GM21576 (cell line): ENCODE data around the gene PCBP1.
"Not testable (repeated sequence)": the region's sequence is repeated elsewhere in the genome, so short reads cannot be mapped to it uniquely, and the experiment has no call there.

Experiments used
- ATAC-seq: cut with Tn5 transposase; IDR thresholded peaks from one replicate; pipeline ENCODE4 v1.9.1; 2021; ENCODE audit warnings: mild to moderate bottlenecking, moderate library complexity; ENCODE audit not compliant: unreplicated experiment

PCBP1 gene

GRCh38 chr2:70095720-70096670 lies 8.7 kb downstream of the PCBP1 start:
- no peak for ATAC-seq

- no peak for ATAC-seq
Measured at GRCh38 chr2:70098032-70098431, 10.8 kb downstream of the PCBP1 start.

GRCh38 chr2:70099270-70099669 lies 12.0 kb downstream of the PCBP1 start:
- no peak for ATAC-seq

- no peak for ATAC-seq
Measured at GRCh38 chr2:70101174-70101573, 13.9 kb downstream of the PCBP1 start.

- ATAC-seq: not testable (repeated sequence)
Measured at GRCh38 chr2:70101686-70102085, 14.4 kb downstream of the PCBP1 start.

GRCh38 chr2:70102323-70102905 lies 15.1 kb downstream of the PCBP1 start:
- not testable (repeated sequence) for ATAC-seq

GRCh38 chr2:70103531-70104061 lies 16.3 kb downstream of the PCBP1 start:
- ATAC-seq: no peak

GRCh38 chr2:70104231-70105111 lies 17.2 kb downstream of the PCBP1 start:
- ATAC-seq: no peak

GRCh38 chr2:70106138-70106537 lies 18.9 kb downstream of the PCBP1 start:
- not testable (repeated sequence) for ATAC-seq

GRCh38 chr2:70110397-70110796 lies 23.1 kb downstream of the PCBP1 start:
- not testable (repeated sequence) for ATAC-seq

GRCh38 chr2:70111752-70112591 lies 24.7 kb downstream of the PCBP1 start:
- ATAC-seq: no peak

GRCh38 chr2:70113359-70114070 lies 26.2 kb downstream of the PCBP1 start:
- no peak for ATAC-seq

GRCh38 chr2:70115646-70116442 lies 28.6 kb downstream of the PCBP1 start:
- no peak for ATAC-seq

- ATAC-seq: no peak
Measured at GRCh38 chr2:70116936-70117552, 29.8 kb downstream of the PCBP1 start.

GRCh38 chr2:70118798-70119454 lies 31.6 kb downstream of the PCBP1 start:
- ATAC-seq: no peak

GRCh38 chr2:70121627-70122372 lies 34.5 kb downstream of the PCBP1 start:
- ATAC-seq: no peak

- no peak for ATAC-seq
Measured at GRCh38 chr2:70122470-70122869, 35.2 kb downstream of the PCBP1 start.
